Measurements from ENCODE around the gene ALKBH2. TPM values are rescaled to one million over a fixed set of nuclear protein-coding genes. Genes with fewer than 3 reads are reported as not detected.

The ALKBH2 gene
- total RNA-seq, 4 donors from 2014 or later, result 8.7 to 22.5 (median 18.2) TPM

DNA sequence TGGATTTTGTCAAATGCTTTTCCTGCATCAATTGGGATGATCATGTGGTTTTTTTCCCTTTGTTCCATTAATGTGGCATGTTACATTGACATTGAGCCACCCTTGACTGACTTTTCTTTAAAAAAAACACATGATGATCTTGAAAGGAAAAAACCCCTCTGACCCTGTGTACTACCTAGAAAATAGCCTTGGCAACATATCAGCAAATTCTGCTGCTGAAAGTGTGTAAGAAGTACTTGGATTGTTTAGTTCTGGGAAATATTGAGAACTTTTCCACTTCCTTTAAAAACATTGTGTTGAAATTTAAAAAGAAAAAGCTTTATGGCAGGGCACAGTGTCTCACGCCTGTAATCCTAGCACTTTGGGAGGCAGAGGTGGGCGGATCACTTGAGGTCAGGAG lies 43.8 kb upstream of the ALKBH2 start:
- Histone ChIP-seq H3K27me3 (no peaks in the 10 kb centered on the region), H3K4me1 (peaks cover 73 to 88% of the 10 kb centered on the region in 2 donors), H3K4me3 (peak overlapping the region in 3 of 4 donors; percentile 0 to 63 (median 1)), H3K36me3 (peaks cover 0 to 37% of the 10 kb centered on the region in 2 donors), H3K9me3 (no peaks in the 10 kb centered on the region), H3K27ac (peak overlapping the region; percentile 93 to 99 (median 97))
- in situ Hi-C loops (cut with MboI; ENCODE audit: low sequenced_read_pairs in 4 of 4), result no loop called here
- intact Hi-C loops (cut with DNase I; ENCODE audit: low total_unique reads), result no loop called here
- DNase-seq, result no peak
- TF ChIP-seq, protein P1, sequence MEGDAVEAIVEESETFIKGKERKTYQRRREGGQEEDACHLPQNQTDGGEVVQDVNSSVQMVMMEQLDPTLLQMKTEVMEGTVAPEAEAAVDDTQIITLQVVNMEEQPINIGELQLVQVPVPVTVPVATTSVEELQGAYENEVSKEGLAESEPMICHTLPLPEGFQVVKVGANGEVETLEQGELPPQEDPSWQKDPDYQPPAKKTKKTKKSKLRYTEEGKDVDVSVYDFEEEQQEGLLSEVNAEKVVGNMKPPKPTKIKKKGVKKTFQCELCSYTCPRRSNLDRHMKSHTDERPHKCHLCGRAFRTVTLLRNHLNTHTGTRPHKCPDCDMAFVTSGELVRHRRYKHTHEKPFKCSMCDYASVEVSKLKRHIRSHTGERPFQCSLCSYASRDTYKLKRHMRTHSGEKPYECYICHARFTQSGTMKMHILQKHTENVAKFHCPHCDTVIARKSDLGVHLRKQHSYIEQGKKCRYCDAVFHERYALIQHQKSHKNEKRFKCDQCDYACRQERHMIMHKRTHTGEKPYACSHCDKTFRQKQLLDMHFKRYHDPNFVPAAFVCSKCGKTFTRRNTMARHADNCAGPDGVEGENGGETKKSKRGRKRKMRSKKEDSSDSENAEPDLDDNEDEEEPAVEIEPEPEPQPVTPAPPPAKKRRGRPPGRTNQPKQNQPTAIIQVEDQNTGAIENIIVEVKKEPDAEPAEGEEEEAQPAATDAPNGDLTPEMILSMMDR (IDR thresholded peaks at IDR 0.05 in 4 of 5, conservative IDR thresholded peaks at IDR 0.05 in 1 of 5), result no peak
- no peak for TF ChIP-seq POLR2A (IDR thresholded peaks at IDR 0.05)
- no peak for ATAC-seq

DNA sequence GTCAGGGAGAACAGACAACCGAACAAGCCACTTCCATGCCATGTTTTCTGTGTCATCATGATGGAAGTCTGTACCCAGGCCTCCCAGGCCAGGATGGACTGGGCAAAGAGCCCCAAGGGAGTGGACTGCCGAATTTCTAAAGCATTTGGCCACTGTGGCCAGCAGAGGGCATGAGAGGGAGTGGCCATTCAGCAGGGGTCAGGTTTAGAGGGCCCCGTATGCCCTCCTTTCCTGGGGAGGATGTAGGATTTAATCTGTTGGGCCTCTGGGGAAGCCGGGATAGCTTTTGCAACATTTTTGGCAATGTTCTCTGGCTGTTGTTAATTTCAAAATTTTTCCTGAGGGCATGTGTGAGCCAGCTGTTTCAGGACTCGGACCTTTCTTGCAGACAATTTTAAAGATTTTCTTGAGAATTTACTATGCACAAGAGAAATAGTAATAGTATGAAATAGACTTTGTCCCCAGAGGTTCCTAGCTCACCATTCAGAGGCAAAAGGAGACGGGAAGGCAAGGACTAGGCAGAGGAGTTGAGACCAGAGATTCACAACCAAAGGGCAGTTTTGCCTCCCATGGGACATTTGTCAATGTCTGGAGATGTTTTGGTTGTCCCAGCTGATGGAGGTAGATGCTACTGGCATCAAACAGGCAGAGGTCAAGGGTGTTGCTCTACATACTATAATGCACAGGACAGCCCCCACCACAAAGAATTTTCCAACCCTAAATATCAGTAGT lies 41.1 kb upstream of the ALKBH2 start:
- Histone ChIP-seq H3K27me3 (no peaks in the 10 kb centered on the region), H3K27ac (peak overlapping the region; percentile 93 to 99 (median 97)), H3K4me3 (peak overlapping the region; percentile 40 to 71 (median 56)), H3K36me3 (peaks cover 0 to 11% of the 10 kb centered on the region in 2 donors), H3K9me3 (no peaks in the 10 kb centered on the region), H3K4me1 (peaks cover 59 to 82% of the 10 kb centered on the region in 2 donors)
- DNase-seq (peak; percentile 64 to 85), ATAC-seq (peak; percentile 4 to 12)
- peak in 1 of 2 donors; percentile 9 for TF ChIP-seq POLR2A (IDR thresholded peaks at IDR 0.05)
- TF ChIP-seq, protein P1 (IDR thresholded peaks at IDR 0.05 in 4 of 5, conservative IDR thresholded peaks at IDR 0.05 in 1 of 5), result peak in 4 of 5 experiments; percentile 55 to 71 (median 58)
- intact Hi-C loops (cut with DNase I; ENCODE audit: low total_unique reads) (no loop called here), in situ Hi-C loops (cut with MboI; ENCODE audit: low sequenced_read_pairs in 4 of 4) (no loop called here)

DNA sequence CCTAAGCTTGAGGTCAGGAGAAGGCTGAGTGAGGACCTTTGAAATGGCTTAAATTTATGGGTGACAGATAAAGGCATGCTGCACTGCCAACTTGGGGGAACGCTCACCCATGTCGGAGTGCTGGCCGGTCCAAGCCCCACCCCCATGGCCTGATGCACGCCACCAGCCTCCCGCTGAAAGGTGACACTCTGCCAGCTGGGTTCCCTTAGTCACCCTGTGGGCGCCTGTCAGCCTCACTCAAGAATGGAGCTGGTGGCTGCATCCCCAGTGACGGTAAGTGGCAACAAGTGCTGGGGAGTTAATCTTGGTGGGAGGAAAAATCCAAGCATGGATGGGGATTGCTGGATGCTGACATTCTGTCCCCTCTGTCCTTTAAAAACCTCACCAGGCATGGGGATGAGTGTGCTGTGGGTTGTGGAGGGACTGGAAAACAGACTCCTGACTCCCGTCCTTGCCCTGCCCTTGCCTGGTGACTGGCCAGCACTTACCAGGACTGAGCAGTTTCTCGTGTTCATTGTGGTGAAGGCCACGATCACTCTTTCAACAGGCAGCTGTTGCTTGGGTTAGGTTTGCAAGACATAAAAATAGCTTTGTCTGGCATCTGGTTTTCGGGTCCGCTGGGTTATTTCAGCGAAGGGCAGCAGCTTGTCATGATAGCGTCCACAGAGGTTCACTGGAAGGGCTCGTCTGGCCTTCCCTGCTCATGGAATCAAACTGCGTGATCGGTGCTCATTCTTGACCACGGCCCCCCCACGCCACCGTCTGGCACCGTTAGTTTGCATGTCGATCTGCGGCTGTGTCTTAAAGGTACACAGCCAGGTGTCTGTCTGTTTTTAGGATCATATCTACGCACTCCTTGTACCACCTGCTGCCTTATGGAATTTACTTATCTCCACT lies 38.1 kb upstream of the ALKBH2 start:
- DNase-seq (peak; percentile 94 to 97), ATAC-seq (peak; percentile 50 to 64)
- intact Hi-C loops (cut with DNase I; ENCODE audit: low total_unique reads) (loop anchor here (1.0 kb wide), 1 partner anchor 15 kb away; the partner anchor contains the start of gene ACACB), in situ Hi-C loops (cut with MboI; ENCODE audit: low sequenced_read_pairs in 4 of 4) (no loop called here)
- Histone ChIP-seq H3K36me3 (peaks cover 0 to 8% of the 10 kb centered on the region in 2 donors), H3K27ac (peak overlapping the region; percentile 93 to 99 (median 97)), H3K27me3 (no peaks in the 10 kb centered on the region), H3K4me3 (peak overlapping the region; percentile 50 to 71 (median 62)), H3K9me3 (no peaks in the 10 kb centered on the region), H3K4me1 (peaks cover 54 to 80% of the 10 kb centered on the region in 2 donors)
- TF ChIP-seq POLR2A (IDR thresholded peaks at IDR 0.05), result peak; percentile 80 to 86
- TF ChIP-seq, protein P1 (IDR thresholded peaks at IDR 0.05 in 4 of 5, conservative IDR thresholded peaks at IDR 0.05 in 1 of 5), result no peak

DNA sequence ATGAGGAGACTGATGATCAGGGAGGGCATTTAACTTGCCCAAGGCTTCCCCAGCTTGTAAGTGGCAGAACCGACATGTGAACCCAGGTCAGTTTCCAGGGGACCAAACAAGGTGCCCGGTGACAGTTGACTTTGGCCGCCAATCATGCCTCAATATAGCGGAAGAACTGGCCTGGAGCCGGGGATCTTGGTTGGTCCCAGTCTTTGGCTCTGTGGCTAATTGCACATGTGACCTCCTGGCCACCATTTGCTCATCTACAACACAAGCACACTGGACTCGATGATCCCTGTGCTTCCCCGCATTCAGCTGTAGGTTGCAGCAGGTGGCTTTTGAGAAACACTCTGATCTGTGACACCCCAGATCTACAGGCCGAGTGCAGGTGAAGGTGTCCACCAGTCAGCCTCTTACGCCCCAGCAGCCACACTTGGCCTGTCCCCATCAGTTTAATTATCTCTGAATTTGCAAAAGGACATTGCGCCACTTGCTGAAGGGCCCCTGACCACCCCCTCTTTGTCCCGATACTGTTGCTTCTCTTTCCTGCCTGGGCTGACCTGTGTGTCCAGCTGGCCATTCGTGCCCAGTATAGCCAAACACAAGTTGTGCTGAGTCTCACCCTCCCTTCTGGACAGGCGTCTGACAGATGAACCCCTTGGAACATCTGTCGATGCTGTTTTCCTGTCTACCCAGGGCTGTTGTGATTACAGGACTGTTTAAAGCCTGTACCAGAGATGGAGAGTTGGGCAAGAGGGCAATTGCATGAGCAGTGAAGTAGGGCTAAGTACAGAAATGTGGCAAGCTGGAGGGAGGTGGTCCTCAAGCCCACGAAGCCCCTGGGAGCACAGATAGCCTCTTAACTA lies 37.3 kb upstream of the ALKBH2 start:
- peak; percentile 47 to 59 for ATAC-seq
- in situ Hi-C loops (cut with MboI; ENCODE audit: low sequenced_read_pairs in 4 of 4) (no loop called here), intact Hi-C loops (cut with DNase I; ENCODE audit: low total_unique reads) (loop anchor here (1.0 kb wide), 1 partner anchor 14 kb away; the partner anchor contains the start of gene ACACB)
- peak; percentile 88 to 92 for DNase-seq
- no peaks in the 10 kb centered on the region for H3K9me3 ChIP-seq
- no peaks in the 10 kb centered on the region for H3K27me3 ChIP-seq
- peak overlapping the region; percentile 50 to 71 (median 62) for H3K4me3 ChIP-seq
- peaks cover 0 to 8% of the 10 kb centered on the region in 2 donors for H3K36me3 ChIP-seq
- H3K27ac ChIP-seq, result peak overlapping the region; percentile 93 to 99 (median 97)
- H3K4me1 ChIP-seq, result peaks cover 57 to 80% of the 10 kb centered on the region in 2 donors
- TF ChIP-seq POLR2A (IDR thresholded peaks at IDR 0.05), result peak in 1 of 2 donors; percentile 21
- TF ChIP-seq, protein P1 (IDR thresholded peaks at IDR 0.05 in 4 of 5, conservative IDR thresholded peaks at IDR 0.05 in 1 of 5), result no peak

All from gastrocnemius medialis (tissue), 4 donors.